BLaER1 treated with 17β-estradiol and CSF1 and Interleukin-3, amounts not matched to agents 10 nM and 100 nM (cell line): ENCODE data around the gene ATP1A2.

Experiments
- H3K27ac ChIP-seq, 11 experiments: shearing (Covaris generic); formaldehyde crosslinking; 2 replicates each; pipeline ENCODE4 v1.8.1; 2022
- H3K27me3 ChIP-seq, 11 experiments: shearing (Covaris generic); formaldehyde crosslinking; 2 replicates each; pipeline ENCODE4 v1.8.1; 2022
- H3K36me3 ChIP-seq, 11 experiments: shearing (Covaris generic); formaldehyde crosslinking; 2 replicates each; pipeline ENCODE4 v1.8.1; 2022
- H3K4me1 ChIP-seq, 10 experiments: shearing (Covaris generic); formaldehyde crosslinking; 2 replicates each; pipeline ENCODE4 v1.8.1; 2022
- H3K4me2 ChIP-seq, 11 experiments: shearing (Covaris generic); formaldehyde crosslinking; 2 replicates each; pipeline ENCODE4 v1.8.1; 2022
- H3K4me3 ChIP-seq, 10 experiments: shearing (Covaris generic); formaldehyde crosslinking; 2 replicates each; pipeline ENCODE4 v1.8.1; 2022
- H3K9ac ChIP-seq, 11 experiments: shearing (Covaris generic); formaldehyde crosslinking; 2 replicates each; pipeline ENCODE4 v1.8.1; 2022
- H3K9me3 ChIP-seq, 11 experiments: shearing (Covaris generic); formaldehyde crosslinking; replicated peaks in 1 of 11; 2 replicates each; pipeline ENCODE4 v1.8.1; 2022
- H4K20me1 ChIP-seq, 11 experiments: shearing (Covaris generic); formaldehyde crosslinking; 2 replicates each; pipeline ENCODE4 v1.8.1; 2022
- Cebpa-rat ChIP-seq, 11 experiments: shearing (Covaris generic); IDR thresholded peaks; 2 replicates each; pipeline ENCODE4 v1.8.1; 2022

The ATP1A2 gene

DNA sequence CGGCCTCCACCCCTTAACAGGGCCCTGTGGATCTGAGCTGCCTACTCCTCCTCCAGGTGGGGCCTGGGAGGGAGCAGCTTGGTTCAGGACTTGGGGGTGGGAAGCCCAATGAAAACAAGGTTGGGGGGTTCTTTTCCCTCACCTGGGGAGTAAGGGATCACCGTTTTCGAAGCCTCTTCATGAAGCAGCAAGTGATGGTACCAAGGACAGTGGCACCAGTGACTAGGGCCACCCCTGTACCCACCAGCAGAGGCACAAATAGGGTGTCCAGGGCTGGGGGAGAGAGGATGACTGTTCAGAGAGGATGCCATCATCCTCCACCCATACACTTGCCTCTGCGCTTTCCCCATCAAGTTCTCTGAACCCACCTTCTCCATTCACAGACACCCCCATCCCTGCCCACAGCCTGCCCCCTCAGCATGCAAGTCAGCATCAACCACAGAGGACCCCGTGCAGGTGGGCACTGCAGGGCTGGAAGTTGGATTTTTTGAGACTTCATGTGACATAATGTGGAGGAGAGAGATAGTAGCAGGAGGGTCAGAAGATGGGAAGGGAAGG, 23.8 kb upstream of the ATP1A2 start:
- H3K36me3 ChIP-seq, result peaks cover 18 to 79% (median 50%) of the 10 kb centered on the region in 11 experiments; a peak in 21 of 22 replicates
- H3K4me2 ChIP-seq, result no peak overlapping the region
- H3K4me1 ChIP-seq, result peaks cover 13 to 38% (median 34%) of the 10 kb centered on the region in 10 experiments
- H3K27ac ChIP-seq, result no peak overlapping the region
- H3K9ac ChIP-seq, result no peak overlapping the region
- H3K27me3 ChIP-seq, result no peaks in the 10 kb centered on the region
- H4K20me1 ChIP-seq, result peaks cover 0 to 62% (median 22%) of the 10 kb centered on the region in 11 experiments; a peak in 12 of 22 replicates
- no peak for TF ChIP-seq Cebpa-rat (IDR thresholded peaks at IDR 0.05)
- H3K4me3 ChIP-seq, result no peak overlapping the region
- no peaks in the 10 kb centered on the region for H3K9me3 ChIP-seq

DNA sequence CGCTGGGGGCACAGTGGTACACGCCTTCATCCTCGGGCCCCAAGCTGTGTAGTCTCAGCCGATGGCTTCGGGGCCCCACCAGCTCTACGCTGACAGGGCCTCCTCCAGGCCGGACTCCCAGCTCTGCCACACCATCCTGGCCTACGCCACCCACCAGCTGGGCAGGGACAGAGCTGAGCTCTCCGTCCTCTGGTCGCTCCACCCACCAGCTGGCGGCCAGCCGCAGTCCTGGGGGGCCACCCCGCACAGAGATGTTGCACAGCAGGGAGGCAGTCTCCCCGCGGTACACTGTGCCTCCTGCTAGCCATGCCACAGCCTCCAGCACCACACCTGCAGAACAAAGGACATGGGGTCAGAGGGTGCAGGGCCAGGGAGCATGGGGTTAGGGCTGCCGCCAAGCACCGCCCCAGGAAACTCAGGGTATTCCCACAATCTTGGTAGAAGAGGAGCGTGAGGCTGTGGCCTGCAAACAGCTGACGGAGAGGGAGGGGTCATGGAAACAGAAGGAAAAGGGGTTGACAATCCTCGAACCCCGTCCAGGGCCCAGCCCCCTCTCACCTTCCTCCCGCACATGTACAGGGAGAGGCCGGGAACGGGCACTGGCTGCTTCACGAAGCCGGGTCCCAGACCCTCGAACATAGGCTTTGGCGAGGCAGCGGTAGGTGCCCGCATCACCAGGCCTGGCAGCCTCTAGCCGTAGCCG, 23.0 kb upstream of the ATP1A2 start:
- Histone ChIP-seq H3K4me2 (no peak overlapping the region), H3K9ac (0 out of 22 replicates have a peak overlapping the region, but pooled peaks of 1 of the 11 experiments have one; percentile 17), H3K4me1 (peaks cover 21 to 46% (median 41%) of the 10 kb centered on the region in 10 experiments), H3K4me3 (no peak overlapping the region), H3K27ac (no peak overlapping the region), H4K20me1 (peaks cover 0 to 70% (median 30%) of the 10 kb centered on the region in 11 experiments; a peak in 13 of 22 replicates), H3K27me3 (no peaks in the 10 kb centered on the region), H3K36me3 (peaks cover 18 to 74% (median 50%) of the 10 kb centered on the region in 11 experiments; a peak in 21 of 22 replicates), H3K9me3 (no peaks in the 10 kb centered on the region)
- TF ChIP-seq Cebpa-rat (IDR thresholded peaks at IDR 0.05), result no peak

DNA sequence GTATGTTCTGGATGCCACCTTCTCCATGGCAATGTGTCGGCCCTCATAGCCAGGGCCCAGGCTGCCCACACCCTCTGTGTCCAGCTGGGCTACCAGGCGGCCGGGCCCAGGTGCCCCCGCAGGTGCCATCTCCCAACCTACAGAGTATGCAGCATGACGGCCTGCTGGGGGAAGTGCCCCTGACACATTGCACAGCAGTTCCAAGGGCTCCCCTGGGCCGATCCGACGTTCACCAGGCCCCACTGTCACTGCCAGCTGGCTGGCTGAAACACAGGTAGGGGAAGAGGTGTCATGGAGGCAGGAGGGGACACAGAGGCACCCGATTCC, 22.5 kb upstream of the ATP1A2 start:
- Histone ChIP-seq H3K27me3 (no peaks in the 10 kb centered on the region), H3K9ac (0 out of 22 replicates have a peak overlapping the region, but pooled peaks of 3 of the 11 experiments have one; percentile 10 to 18 (median 17)), H3K4me1 (peaks cover 26 to 51% (median 47%) of the 10 kb centered on the region in 10 experiments), H3K36me3 (peaks cover 18 to 72% (median 50%) of the 10 kb centered on the region in 11 experiments; a peak in 21 of 22 replicates), H4K20me1 (peaks cover 0 to 72% (median 35%) of the 10 kb centered on the region in 11 experiments; a peak in 13 of 22 replicates), H3K4me3 (no peak overlapping the region), H3K27ac (no peak overlapping the region), H3K9me3 (no peaks in the 10 kb centered on the region), H3K4me2 (no peak overlapping the region)
- no peak for TF ChIP-seq Cebpa-rat (IDR thresholded peaks at IDR 0.05)

DNA sequence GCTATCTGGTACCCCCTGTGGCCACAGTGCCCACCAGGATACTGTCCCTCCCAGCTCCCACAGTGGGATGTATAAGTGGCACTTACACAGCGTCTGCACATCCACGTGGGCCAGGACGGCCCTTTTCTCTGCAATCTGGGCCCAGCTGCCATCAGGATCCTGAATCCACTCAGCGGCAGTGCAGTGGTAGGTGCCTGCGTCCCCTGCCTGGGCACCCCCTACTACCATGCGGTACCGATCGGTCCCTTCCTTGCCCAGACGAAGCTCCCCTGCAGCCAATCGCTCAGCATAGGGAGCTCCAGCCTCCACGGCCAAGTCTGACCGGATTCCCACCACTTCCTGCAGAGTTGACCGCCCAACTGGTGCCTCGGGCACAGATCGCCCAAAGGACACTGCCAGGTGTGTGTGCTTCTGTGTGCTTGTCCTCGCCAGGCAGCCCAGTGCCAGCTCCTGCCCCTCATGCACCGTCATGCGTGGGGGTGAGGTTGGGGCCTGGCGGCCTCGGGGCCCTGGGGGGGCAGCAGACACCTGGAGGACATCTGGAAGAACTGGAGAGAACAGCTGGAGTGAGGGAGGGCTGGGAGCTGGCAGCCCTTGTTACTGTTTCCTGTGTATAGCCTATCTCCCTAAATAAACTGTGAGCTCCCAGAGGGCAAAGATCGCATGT, 21.8 kb upstream of the ATP1A2 start:
- Histone ChIP-seq H3K9me3 (no peaks in the 10 kb centered on the region), H3K36me3 (peaks cover 18 to 64% (median 46%) of the 10 kb centered on the region in 11 experiments; a peak in 21 of 22 replicates), H3K27ac (0 out of 22 replicates have a peak overlapping the region, but pooled peaks of 1 of the 11 experiments have one; percentile 6), H3K4me1 (peaks cover 26 to 52% (median 48%) of the 10 kb centered on the region in 10 experiments), H3K9ac (peak overlapping the region in 4 of 11 experiments; percentile 9 to 18 (median 14); a peak in 1 of 22 replicates), H3K27me3 (no peaks in the 10 kb centered on the region), H4K20me1 (peaks cover 0 to 72% (median 35%) of the 10 kb centered on the region in 11 experiments; a peak in 13 of 22 replicates), H3K4me2 (peak overlapping the region in 6 of 11 experiments; percentile 22 to 49 (median 38); a peak in 12 of 22 replicates), H3K4me3 (no peak overlapping the region)
- no peak for TF ChIP-seq Cebpa-rat (IDR thresholded peaks at IDR 0.05)

DNA sequence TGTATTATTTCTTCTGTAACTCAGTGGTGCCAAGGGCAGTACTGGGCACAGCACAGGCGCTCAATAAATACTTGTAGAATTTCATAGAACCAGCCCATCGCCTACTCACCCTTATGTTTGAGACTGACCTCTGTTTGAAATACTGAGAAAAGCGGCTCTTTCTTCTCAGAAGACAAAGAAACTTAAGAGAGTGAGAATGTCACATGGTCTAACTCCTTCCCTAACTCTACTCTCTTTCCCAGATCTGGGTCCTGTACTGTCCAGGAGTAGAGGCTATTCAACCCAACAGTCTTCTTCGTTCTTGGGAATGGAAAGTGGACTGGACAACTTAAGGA, 21.3 kb upstream of the ATP1A2 start:
- Histone ChIP-seq H4K20me1 (peaks cover 0 to 72% (median 35%) of the 10 kb centered on the region in 11 experiments; a peak in 13 of 22 replicates), H3K27me3 (no peaks in the 10 kb centered on the region), H3K4me1 (peaks cover 28 to 55% (median 50%) of the 10 kb centered on the region in 10 experiments), H3K27ac (0 out of 22 replicates have a peak overlapping the region, but pooled peaks of 1 of the 11 experiments have one; percentile 6), H3K9ac (0 out of 22 replicates have a peak overlapping the region, but pooled peaks of 1 of the 11 experiments have one; percentile 9), H3K9me3 (no peaks in the 10 kb centered on the region), H3K4me2 (peak overlapping the region in 6 of 11 experiments; percentile 22 to 49 (median 38); a peak in 12 of 22 replicates), H3K36me3 (peaks cover 18 to 62% (median 43%) of the 10 kb centered on the region in 11 experiments; a peak in 21 of 22 replicates), H3K4me3 (no peak overlapping the region)
- TF ChIP-seq Cebpa-rat (IDR thresholded peaks at IDR 0.05), result no peak

DNA sequence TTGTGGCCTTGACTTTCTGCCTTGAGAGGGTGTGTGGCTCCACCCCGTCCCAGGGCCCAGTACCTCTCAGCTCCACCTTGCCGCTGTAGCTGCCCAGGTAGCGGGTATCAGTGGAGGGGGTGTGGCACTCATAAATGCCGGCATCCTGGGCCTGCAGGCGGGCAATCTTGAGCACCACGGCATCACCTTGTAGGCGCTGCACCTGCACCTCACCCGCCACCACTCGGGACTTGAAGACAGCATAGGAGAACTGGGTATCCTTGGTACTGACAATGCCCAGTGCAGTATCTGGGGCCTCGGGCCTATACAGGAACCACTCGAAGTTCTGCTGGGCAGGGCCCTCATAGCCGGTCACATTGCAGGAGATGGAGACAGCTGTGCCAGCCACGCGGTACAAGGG, 20.8 kb upstream of the ATP1A2 start:
- peaks cover 18 to 57% (median 43%) of the 10 kb centered on the region in 11 experiments; a peak in 21 of 22 replicates for H3K36me3 ChIP-seq

DNA sequence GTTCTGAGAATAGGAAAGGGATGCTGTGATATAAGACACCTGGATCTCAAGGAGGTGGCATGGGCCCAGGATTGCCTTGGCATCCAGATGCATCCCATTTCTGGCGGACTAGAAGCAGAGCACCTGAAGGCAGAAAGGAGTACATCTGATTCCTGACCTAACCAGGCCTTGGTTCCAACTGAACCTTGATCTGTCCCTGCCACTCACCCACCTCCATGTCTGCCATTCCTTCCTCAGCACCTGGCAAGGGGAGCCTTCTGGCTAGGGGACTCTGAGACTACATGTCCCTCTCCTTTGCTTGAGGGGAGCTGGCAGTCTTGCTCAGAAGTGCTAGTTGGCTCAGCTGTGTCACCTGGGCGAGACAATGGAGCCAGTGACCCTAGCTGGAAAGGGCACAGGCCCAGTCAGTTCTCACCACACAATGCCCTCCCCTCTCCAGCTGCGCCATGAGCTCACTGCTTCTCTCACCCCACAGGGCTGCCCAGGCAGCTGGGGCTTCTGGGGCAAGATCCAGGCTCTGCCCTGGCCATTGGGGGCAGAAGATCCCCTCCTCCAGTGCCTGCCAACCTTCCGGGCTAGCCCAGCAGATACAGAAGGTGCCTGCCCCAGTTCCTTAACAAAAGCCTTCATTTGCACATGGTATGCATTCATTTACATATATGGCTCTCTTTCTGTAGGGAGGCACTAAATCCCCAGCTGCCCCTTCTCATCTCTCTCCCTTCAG, 20.0 kb upstream of the ATP1A2 start:
- H3K9me3 ChIP-seq, result no peaks in the 10 kb centered on the region
- no peaks in the 10 kb centered on the region for H3K27me3 ChIP-seq
- no peak overlapping the region for H3K9ac ChIP-seq
- peak overlapping the region in 1 of 11 experiments; percentile 1; a peak in 1 of 22 replicates for H3K27ac ChIP-seq
- H4K20me1 ChIP-seq, result peaks cover 0 to 63% (median 35%) of the 10 kb centered on the region in 11 experiments; a peak in 13 of 22 replicates
- peaks cover 34 to 61% (median 57%) of the 10 kb centered on the region in 10 experiments for H3K4me1 ChIP-seq
- H3K4me3 ChIP-seq, result no peak overlapping the region
- H3K4me2 ChIP-seq, result peak overlapping the region; percentile 93 to 100 (median 98); a peak in 20 of 22 replicates
- TF ChIP-seq Cebpa-rat (IDR thresholded peaks at IDR 0.05), result no peak
- H3K36me3 ChIP-seq, result peaks cover 18 to 50% (median 40%) of the 10 kb centered on the region in 11 experiments; a peak in 21 of 22 replicates

More for the DNA sequence above, 20.8 kb upstream of the ATP1A2 start:
- Histone ChIP-seq H3K9me3 (no peaks in the 10 kb centered on the region), H3K4me3 (no peak overlapping the region), H3K4me1 (peaks cover 34 to 60% (median 55%) of the 10 kb centered on the region in 10 experiments), H3K9ac (no peak overlapping the region), H3K27me3 (no peaks in the 10 kb centered on the region), H3K27ac (no peak overlapping the region), H3K4me2 (peak overlapping the region in 7 of 11 experiments; percentile 17 to 97 (median 45); a peak in 11 of 22 replicates), H4K20me1 (peaks cover 0 to 67% (median 35%) of the 10 kb centered on the region in 11 experiments; a peak in 13 of 22 replicates)
- no peak for TF ChIP-seq Cebpa-rat (IDR thresholded peaks at IDR 0.05)
